Stomach (tissue), 4 donors: ENCODE results near the gene RSL1D1.

Experiments used
- CTCF ChIP-seq, 7 experiments: fragments of 450-650 bp in 4 of 7; fragments of 200-600 bp in 3 of 7; sonication (generic) in 3 of 7; IDR thresholded peaks; one replicate each; pipeline ENCODE4 v1.5.1; 2016 to 2019; ENCODE audit warnings: antibody characterized with exemption in 7 of 7, control low read depth in 2 of 7, mild to moderate bottlenecking in 1 of 7
- EP300 ChIP-seq: sonication (generic); formaldehyde crosslinking; IDR thresholded peaks from one replicate; pipeline ENCODE4 v1.6.1; 2017; ENCODE audit warnings: antibody characterized with exemption
- POLR2A ChIP-seq, 4 donors: fragments of 450-650 bp; IDR thresholded peaks; one replicate each; pipeline ENCODE4 v1.6.1; 2016; ENCODE audit warnings: antibody characterized with exemption in 4 of 4, control low read depth in 2 of 4, mild to moderate bottlenecking in 1 of 4, moderate library complexity in 1 of 4
- POLR2AphosphoS5 ChIP-seq, 3 donors: sonication (generic); formaldehyde crosslinking; IDR thresholded peaks; one replicate each; pipeline ENCODE4 v1.6.1; 2016; ENCODE audit warnings: antibody characterized with exemption in 3 of 3

GRCh38 chr16:11836650-11837244 is 14.6 kb downstream of the RSL1D1 start:
- TF ChIP-seq CTCF (IDR thresholded peaks at IDR 0.05) (no peak), POLR2AphosphoS5 (IDR thresholded peaks at IDR 0.05) (no peak), POLR2A (IDR thresholded peaks at IDR 0.05) (no peak), EP300 (no peak)
